A673 (cell line): ENCODE measurements around the gene TUBA4A. TPM values are rescaled to one million over a fixed set of nuclear protein-coding genes. Genes with fewer than 3 reads are reported as not detected.

Experiments
- BruUV-seq: library from RNA; stranded (reverse); fragments of 400-500 nt; replicated peaks from 2 replicates; lab custom pipeline; 2021; lab: Mats Ljungman, UMichigan
- CTCF ChIA-PET: fragments of 300-600 bp; sonication (Branson Sonifier 250); formaldehyde crosslinking; loops from one replicate; lab custom pipeline; 2022; ENCODE audit warnings: antibody characterized with exemption; lab: Charles Lee
- POLR2A ChIA-PET: fragments of 300-600 bp; sonication (Branson Sonifier 250); formaldehyde crosslinking; loops from one replicate; lab custom pipeline; 2022; ENCODE audit warnings: antibody characterized with exemption; ENCODE audit not compliant: low non-redundant PET; lab: Charles Lee
- DNase-seq: peaks from one replicate; pipeline ENCODE4 v3.0.0-alpha.2; 2015; ENCODE audit warnings: low spot score
- H3K27ac ChIP-seq: fragments of 200-600 bp; sonication (generic); 2 replicates; pipeline ENCODE4 v1.5.1; 2016; ENCODE audit warnings: mixed run types, low read depth, mild to moderate bottlenecking, mixed read lengths, antibody characterized with exemption, low read length; ENCODE audit not compliant: poor library complexity, severe bottlenecking
- H3K27me3 ChIP-seq: fragments of 200-600 bp; sonication (generic); replicated peaks from 2 replicates; pipeline ENCODE4 v1.6.1; 2017; ENCODE audit warnings: mixed run types, low read depth, mild to moderate bottlenecking, mixed read lengths, antibody characterized with exemption, low read length; ENCODE audit not compliant: insufficient read depth, poor library complexity
- H3K36me3 ChIP-seq: fragments of 200-600 bp; sonication (generic); 2 replicates; pipeline ENCODE4 v1.6.1; 2016; ENCODE audit warnings: mixed run types, mild to moderate bottlenecking, mixed read lengths, antibody characterized with exemption, low read length; ENCODE audit not compliant: insufficient read depth, poor library complexity, severe bottlenecking
- H3K4me1 ChIP-seq: fragments of 200-600 bp; sonication (generic); 2 replicates; pipeline ENCODE4 v1.6.1; 2017; ENCODE audit warnings: mixed run types, mild to moderate bottlenecking, mixed read lengths, antibody characterized with exemption, low read length; ENCODE audit not compliant: insufficient read depth, poor library complexity, severe bottlenecking
- H3K4me3 ChIP-seq: fragments of 200-600 bp; sonication (generic); 2 replicates; pipeline ENCODE4 v1.5.1; 2016; ENCODE audit warnings: low read depth, mixed run types, mild to moderate bottlenecking, mixed read lengths, low read length; ENCODE audit not compliant: poor library complexity, severe bottlenecking
- H3K9me3 ChIP-seq: fragments of 200-600 bp; sonication (generic); 2 replicates; pipeline ENCODE4 v1.6.1; 2016; ENCODE audit warnings: mixed run types, low read depth, mild to moderate bottlenecking, mixed read lengths, antibody characterized with exemption, low read length; ENCODE audit not compliant: poor library complexity, severe bottlenecking
- CTCF ChIP-seq: fragments of 300-800, 200-600 bp; sonication (generic); conservative IDR thresholded peaks from 2 replicates; pipeline ENCODE4 v1.5.1; 2017; ENCODE audit warnings: low read depth, mild to moderate bottlenecking, antibody characterized with exemption, low read length, moderate library complexity, mixed read lengths
- EZH2 ChIP-seq: fragments of 200-600 bp; sonication (generic); IDR thresholded peaks from 2 replicates; pipeline ENCODE4 v1.6.1; 2017; ENCODE audit warnings: borderline replicate concordance, low read depth, mild to moderate bottlenecking, mixed read lengths, antibody characterized with exemption, low read length; ENCODE audit not compliant: poor library complexity, severe bottlenecking
- intact Hi-C: fragments of 100-400 bp; cut with micrococcal nuclease; formaldehyde crosslinking; loops from one replicate; pipeline ENCODE4 v1.10.0; 2022; ENCODE audit not compliant: unreplicated experiment
- total RNA-seq: library from RNA; stranded (reverse); gene quantifications from 2 replicates; pipeline ENCODE4 v1.2.3, GENCODE V29; 2021

Gene TUBA4A
- total RNA-seq, 1 experiment from 2014 or later = 68.0 TPM

GRCh38 chr2:219284501-219285372 is 31.0 kb upstream of the TUBA4A start:
- CTCF ChIA-PET = no interaction called here
- no peak for DNase-seq
- intact Hi-C loops = no loop called here
- BruUV-seq = no TSS peak
- H3K4me1 ChIP-seq = peaks cover 11% of the 10 kb centered on the region
- POLR2A ChIA-PET = interaction anchor here (0.6 kb wide), 1 partner anchor 17 kb away, joined by 5 read pairs; no protein-coding TSS in a partner anchor
- no peak overlapping the region for H3K4me3 ChIP-seq
- H3K27me3 ChIP-seq = no peaks in the 10 kb centered on the region
- H3K36me3 ChIP-seq = peaks cover 2% of the 10 kb centered on the region
- no peaks in the 10 kb centered on the region for H3K9me3 ChIP-seq
- TF ChIP-seq EZH2 (no peak), CTCF (no peak)
- H3K27ac ChIP-seq = no peak overlapping the region

GRCh38 chr2:219282943-219283581 is 29.3 kb upstream of the TUBA4A start:
- ChIA-PET POLR2A (no interaction called here), CTCF (no interaction called here)
- no peak for TF ChIP-seq EZH2
- TF ChIP-seq CTCF = no peak
- H3K27ac ChIP-seq = no peak overlapping the region
- H3K36me3 ChIP-seq = peaks cover 2% of the 10 kb centered on the region
- H3K4me1 ChIP-seq = peaks cover 16% of the 10 kb centered on the region
- no peak for DNase-seq
- no peaks in the 10 kb centered on the region for H3K27me3 ChIP-seq
- no peaks in the 10 kb centered on the region for H3K9me3 ChIP-seq
- BruUV-seq = no TSS peak
- intact Hi-C loops = no loop called here
- no peak overlapping the region for H3K4me3 ChIP-seq

- TF ChIP-seq EZH2 (no peak), CTCF (no peak)
- ChIA-PET POLR2A (no interaction called here), CTCF (no interaction called here)
- Histone ChIP-seq H3K4me1 (peaks cover 20% of the 10 kb centered on the region), H3K9me3 (no peaks in the 10 kb centered on the region), H3K27ac (no peak overlapping the region), H3K36me3 (peaks cover 2% of the 10 kb centered on the region), H3K4me3 (no peak overlapping the region), H3K27me3 (no peaks in the 10 kb centered on the region)
- intact Hi-C loops = no loop called here
- DNase-seq = no peak
- no TSS peak for BruUV-seq
These were observed 28.7 kb upstream of the TUBA4A start for GRCh38 chr2:219282375-219282774.
